Amniotic stem cell (primary cell): ENCODE measurements around the gene RNF144B.
"Not testable (repeated sequence)": the region's sequence is repeated elsewhere in the genome, so short reads cannot be mapped to it uniquely, and the experiment has no call there.

Experiments used
- DNase-seq: peaks from one replicate; lab custom pipeline; 2025; lab: John Stamatoyannopoulos, UW

RNF144B gene

GRCh38 chr6:18387061-18387721 lies at the start of gene RNF144B:
Gene RNF144B, plus strand, starts transcription at chr6:18387350. Its CDS starts 12,185 bp downstream, at chr6:18399535.
- DNase-seq = peak; percentile 20

DNA sequence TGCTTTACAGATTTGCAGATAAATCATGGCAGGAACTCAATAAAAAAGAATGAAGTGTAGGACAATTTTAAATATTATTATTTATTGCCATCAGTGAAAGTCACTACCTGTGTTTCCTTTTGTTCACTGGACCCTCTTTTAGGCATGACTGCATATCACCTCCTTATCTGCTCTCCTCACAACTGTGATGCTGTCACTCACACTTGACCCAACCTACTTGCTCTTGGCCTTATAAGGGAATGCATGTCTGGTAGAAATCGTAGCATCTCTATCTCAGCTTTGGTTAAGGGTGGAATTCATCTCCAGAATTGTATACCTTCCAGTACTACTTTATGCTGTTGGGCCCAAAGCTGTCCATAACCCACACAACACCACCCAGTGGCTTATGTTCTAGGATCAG lies 47.6 kb upstream of the RNF144B start:
- no peak for DNase-seq

- no peak for DNase-seq
Observed at GRCh38 chr6:18340781-18341551, 46.2 kb upstream of the RNF144B start.

DNA sequence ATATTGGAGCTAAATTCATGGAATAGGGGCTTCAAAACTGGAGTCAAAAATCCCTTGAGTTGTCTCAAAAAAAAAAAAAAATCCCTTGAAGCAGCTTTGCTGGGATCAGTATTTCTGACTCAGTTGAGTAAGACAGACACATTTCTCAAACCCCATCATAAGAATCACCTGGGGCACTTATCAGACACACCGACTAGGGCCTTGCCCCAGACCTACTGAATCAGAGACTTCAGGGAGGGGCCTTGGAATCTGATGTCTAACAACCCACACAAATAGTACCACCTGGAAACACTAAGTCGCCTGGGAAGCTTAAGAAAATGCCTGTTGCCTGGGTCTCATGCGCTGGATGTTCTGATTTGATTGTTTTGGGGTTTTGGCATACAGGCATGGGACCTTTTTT lies 44.9 kb upstream of the RNF144B start:
- no peak for DNase-seq

DNA sequence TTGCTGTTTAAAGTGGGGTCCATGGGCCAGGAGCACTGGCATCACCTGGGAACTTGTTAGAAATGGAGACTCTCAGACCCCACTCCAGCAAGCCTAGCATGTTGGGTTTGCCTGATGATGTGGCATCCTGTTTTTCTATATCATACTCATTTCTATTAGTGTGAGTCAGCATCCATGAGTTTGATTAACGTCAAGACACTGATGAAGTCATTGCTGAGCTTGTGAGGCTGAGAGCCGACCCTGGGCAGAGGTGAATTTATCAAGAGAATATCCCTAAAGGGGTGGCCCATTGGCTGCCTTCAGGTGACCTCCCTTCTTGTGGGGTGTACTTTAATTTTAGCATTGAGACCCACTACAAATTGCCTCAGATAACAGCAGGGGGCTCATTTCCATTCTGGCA lies 43.4 kb upstream of the RNF144B start:
- peak; percentile 23 for DNase-seq

GRCh38 chr6:18347021-18347577 lies 40.1 kb upstream of the RNF144B start:
- DNase-seq = peak; percentile 56

GRCh38 chr6:18347866-18348265 lies 39.3 kb upstream of the RNF144B start:
- DNase-seq = no peak

DNA sequence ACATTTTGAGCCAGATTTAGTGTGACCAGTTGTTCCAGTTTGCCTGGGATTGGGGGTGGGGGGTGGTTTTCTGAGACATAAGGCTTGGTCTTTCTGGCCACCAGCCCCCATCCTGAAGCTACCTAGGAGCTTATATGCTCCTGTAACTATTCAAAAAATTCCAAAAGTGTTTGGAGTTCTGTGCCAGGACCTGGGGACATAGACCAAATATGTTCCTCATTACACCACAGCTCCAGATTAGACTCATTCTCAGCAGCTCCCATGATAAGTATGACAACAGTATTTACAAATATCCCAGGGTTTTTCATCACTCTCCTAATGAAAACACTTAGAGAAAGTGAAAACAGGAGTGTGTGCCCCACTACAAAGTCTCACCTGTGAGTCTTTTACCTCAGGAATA lies 37.8 kb upstream of the RNF144B start:
- DNase-seq = no peak

GRCh38 chr6:18350271-18350670 lies 36.9 kb upstream of the RNF144B start:
- DNase-seq = no peak

GRCh38 chr6:18350712-18351111 lies 36.4 kb upstream of the RNF144B start:
- no peak for DNase-seq

GRCh38 chr6:18352001-18352400 lies 35.1 kb upstream of the RNF144B start:
- DNase-seq = no peak

DNA sequence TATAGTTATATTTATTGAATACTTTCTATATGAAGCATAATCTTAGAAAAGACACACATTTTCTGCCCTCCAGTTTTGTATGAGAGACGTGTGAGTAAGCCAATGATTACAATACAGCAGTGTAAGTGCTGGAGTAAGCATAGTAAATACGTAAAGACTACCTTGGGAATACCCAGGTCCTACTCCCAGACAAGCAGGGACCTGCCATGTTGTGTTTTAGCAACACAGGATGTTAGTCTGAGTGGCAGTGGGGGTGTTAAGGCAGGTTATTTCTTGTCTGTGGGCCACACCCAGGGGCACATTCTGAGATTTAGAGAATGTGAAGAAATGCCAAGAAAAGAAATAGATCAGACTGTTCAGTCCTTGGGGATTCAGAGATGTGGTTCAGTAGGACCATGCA lies 34.3 kb upstream of the RNF144B start:
- no peak for DNase-seq

GRCh38 chr6:18353251-18353650 lies 33.9 kb upstream of the RNF144B start:
- no peak for DNase-seq

DNA sequence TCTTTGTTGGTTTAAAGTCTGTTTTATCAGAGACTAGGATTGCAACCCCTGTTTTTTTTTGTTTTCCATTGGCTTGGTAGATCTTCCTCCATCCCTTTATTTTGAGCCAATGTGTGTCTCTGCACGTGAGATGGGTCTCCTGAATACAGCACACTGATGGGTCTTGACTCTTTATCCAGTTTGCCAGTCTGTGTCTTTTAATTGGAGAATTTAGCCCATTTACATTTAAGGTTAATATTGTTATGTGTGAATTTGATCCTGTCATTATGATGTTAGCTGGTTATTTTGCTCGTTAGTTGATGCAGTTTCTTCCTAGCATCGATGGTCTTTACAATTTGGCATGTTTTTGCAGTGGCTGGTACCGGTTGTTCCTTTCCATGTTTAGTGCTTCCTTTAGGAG lies 29.6 kb upstream of the RNF144B start:
- not testable (repeated sequence) for DNase-seq

GRCh38 chr6:18359237-18359885 lies 27.8 kb upstream of the RNF144B start:
- no peak for DNase-seq

DNA sequence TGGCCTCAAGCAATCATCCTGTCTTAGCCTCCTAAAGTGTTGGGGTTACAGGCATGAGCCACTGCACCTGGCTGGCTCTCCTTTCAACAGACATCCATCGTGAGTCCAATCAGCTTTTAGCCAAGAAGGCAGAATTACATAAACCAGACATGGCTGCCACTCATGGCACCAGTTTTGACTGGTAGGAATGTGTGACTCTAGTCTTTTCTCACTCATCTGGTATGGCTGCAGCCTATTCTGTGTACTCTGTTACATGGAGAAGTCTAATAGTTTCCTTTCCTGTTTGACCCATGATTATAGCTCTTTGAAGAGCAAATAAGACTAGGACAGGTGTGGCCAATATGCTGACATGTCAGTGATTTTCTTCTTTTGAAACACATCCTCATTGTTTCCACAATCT lies 27.0 kb upstream of the RNF144B start:
- no peak for DNase-seq

- DNase-seq = peak; percentile 37
Observed at GRCh38 chr6:18362058-18362561, 25.0 kb upstream of the RNF144B start.

GRCh38 chr6:18363746-18364145 lies 23.4 kb upstream of the RNF144B start:
- no peak for DNase-seq

DNA sequence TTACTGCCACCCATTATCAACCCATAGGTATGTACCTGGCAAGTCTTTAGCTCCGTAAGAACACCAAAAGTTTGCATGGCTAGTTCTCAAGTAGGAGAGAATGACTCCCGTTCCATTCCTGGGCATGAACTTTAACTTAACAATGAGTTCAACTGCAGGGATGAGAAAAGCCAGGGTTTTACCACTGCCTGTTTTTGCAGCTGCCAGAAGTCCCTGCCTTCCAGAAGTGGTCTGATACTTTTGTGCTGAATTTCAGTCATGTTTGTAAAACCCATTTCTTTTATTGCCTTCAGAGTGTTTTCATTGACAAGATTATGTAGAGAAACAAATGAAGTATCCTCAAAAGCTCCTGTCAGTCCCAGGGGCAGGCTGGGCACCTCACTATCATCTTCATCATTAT lies 22.6 kb upstream of the RNF144B start:
- DNase-seq = not testable (repeated sequence)

GRCh38 chr6:18367371-18367770 lies 19.8 kb upstream of the RNF144B start:
- no peak for DNase-seq

- DNase-seq = no peak
Observed at GRCh38 chr6:18368277-18369105, 18.7 kb upstream of the RNF144B start.

DNA sequence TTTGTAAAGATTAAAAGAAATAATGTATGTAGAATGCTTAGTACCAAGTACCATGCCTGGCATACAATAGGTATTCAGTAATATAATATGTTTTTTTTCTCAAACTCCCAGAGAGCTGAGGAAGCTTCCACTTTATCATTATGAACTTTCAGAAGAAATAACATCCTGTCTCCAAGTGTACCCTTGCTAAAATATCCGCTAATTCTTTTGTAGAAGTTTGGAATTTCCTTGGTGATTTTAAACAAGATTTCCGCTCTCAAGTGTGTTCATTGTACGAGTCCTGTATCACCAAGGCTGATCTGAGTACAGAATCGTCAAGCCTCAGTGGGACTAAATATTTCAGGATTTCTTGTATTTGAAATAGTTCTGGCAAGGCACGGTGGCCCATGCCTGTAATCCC lies 16.1 kb upstream of the RNF144B start:
- DNase-seq = no peak
